MV-4-11 (cell line): ENCODE measurements around the gene POFUT1.
A peak's percentile ranks its signal among the peaks of the same experiment; 100 is the strongest.

Source experiments
- DNase-seq: peaks from one replicate; lab custom pipeline; 2025; lab: John Stamatoyannopoulos, UW

POFUT1 gene

GRCh38 chr20:32206760-32207625 lies 687 bp upstream of the POFUT1 start:
- DNase-seq, result no peak

DNA sequence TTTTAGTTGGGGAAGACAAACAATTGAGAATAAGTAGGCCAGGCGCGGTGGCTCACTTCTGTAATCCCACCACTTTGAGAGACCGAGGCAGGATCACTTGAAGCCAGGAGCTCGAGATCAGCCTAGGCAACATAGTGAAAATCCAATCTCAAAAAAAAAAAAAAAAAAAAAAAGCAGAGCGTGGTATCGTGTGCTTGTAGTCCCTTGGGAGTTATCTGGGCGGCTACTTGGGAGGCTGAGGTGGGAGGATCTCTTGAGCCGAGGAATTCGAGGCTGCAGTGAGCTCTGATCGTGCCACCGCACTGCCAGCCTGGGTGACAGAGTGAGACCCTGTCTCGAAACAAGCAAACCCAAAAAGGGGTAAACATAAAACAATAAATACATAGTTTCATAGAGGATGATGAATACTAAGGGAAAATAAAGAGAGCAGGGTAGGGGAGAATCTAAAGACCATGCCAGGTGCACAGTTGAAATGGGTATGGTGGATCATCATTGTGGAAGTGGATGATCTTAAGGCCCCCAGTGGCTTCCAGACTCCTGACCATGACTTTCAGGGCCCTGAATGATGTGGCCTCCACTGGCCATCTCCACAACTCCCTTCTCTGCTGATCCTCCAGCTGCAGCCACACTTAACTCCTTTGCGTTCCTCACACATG lies 947 bp downstream of the POFUT1 start:
- DNase-seq, result no peak

DNA sequence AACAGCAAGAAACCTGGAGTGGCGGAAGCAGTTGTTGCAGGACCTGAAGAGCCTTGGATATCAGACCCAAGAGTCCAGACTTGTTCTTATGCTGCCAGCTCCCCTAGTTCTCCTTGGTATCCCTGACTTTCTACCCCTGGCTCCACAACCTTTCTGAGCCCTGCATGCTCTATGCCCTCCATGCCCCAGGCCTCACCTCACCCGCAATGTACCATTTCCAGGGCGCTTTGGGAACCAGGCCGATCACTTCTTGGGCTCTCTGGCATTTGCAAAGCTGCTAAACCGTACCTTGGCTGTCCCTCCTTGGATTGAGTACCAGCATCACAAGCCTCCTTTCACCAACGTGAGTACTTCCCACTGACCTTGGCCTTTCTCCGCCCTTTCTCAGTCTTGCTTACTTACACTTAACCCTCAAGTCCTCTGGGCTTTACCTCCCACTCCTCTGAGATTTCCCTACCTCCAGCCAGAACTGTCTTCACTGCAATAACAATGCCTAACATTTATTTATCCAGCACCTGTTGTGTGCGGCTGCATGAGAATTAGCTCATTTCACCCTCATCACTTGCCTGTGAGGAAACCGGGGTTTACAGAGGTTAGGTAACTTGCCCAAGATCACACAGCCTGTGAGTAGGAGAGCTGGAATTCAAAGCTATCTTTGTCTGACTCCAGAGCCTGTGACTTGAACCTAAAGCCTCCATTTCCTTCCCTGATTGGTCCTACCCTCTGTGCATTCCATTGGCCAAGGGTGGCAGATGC lies 2.3 kb downstream of the POFUT1 start:
- DNase-seq, result no peak

DNA sequence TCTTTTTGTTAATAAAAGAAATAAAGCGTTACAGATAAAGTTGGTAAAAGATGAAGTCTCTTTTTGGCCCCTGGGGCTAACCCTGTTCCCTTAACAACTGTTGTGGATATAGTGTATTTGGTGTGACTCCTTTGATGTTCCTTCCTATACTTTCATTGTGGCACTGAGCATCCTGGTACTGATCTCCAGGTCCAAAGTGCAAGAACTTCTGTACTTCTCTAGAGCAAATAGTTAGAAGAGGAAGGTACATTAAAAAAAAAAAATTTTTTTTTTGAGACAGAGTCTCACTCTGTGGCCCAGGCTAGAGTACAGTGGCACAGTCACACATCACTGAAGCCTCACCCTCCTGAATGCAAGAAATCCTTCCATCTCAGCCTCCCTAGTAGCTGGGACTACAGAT lies 6.2 kb downstream of the POFUT1 start:
- no peak for DNase-seq

DNA sequence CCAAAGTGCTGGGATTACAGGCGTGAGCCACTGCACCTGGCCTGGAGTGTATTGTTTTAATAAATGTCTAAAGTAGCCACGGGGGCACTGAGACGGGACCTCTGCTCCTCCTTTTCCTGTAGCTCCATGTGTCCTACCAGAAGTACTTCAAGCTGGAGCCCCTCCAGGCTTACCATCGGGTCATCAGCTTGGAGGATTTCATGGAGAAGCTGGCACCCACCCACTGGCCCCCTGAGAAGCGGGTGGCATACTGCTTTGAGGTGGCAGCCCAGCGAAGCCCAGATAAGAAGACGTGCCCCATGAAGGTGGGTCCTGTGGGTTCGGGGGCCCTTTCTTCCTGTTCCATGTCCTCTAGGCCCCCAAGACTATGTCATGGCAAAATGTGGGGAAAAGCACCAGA lies 7.5 kb downstream of the POFUT1 start:
- DNase-seq, result no peak

DNA sequence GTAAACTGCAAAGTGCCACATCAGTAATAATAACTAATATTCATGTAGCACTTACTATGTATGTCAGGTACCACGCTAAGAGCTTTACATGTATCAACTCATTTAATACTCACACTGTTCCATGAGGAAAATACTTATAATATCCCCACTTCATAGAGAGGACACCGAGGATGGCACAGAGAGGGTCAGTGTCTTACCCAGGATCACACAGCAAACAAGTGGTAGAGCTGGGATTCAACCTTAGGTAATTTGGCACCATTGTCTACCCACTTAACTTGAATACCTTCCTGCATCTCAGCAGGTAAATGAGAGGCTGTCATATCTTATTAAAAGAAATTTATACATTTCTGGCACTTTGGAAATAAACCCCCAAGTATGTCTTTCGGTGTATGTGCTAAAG lies 8.0 kb downstream of the POFUT1 start:
- DNase-seq, result no peak

- DNase-seq, result no peak
Measured at GRCh38 chr20:32216179-32217142, 8.8 kb downstream of the POFUT1 start.

DNA sequence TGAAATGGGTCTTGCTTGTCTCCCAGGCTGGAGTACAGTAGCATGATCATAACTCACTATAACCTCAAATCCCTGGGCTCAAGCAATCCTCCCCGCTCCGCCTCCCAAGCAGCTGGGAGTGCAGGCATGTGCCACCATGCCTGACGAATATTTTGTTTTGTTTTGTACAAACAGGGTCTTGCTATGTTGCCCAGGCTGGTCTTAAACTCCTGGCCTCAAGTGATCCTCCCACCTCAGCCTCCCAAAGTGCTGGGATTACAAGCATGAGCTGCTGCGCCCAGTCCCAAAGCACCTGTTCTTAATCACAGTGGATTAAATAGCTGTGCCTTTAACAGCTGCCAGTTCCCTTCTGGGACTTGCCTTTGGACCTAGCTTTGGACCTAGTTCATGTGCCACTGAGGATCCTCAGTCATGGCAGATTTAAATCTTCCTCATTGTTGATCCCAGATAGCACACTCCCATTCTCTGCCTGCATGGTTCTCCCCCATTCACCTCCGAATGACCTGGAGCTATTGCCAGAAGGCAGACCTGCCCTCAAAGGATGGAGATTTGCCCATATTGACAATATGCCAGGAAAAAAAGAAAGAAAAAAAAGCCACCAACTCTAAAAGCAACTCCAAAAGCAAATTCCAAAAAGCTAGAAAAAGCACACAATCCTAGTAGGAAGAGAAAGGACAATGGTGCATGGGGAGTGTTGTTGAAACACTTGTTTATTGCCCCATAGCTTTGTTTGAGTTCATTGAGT lies 10.6 kb downstream of the POFUT1 start:
- DNase-seq, result no peak

DNA sequence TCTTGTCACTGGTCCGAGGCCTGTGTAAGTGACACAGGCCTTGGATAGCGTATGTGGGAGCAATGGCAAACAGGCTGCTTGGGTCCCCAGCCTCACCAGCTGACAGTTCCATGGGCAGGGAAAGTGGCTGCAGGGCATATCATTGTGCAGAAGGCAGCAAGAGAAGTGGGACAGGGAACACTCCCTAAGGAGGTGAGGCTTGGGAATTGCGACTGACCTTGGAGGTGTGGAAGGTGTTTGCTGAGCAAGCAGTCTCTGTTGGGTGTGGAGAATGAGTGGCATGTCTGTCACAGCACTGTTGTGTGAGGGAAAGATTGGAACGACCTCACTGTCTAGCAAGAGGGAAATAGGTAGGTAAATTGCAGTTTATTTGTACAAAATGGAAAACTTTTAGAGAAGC lies 16.8 kb downstream of the POFUT1 start:
- DNase-seq, result no peak

DNA sequence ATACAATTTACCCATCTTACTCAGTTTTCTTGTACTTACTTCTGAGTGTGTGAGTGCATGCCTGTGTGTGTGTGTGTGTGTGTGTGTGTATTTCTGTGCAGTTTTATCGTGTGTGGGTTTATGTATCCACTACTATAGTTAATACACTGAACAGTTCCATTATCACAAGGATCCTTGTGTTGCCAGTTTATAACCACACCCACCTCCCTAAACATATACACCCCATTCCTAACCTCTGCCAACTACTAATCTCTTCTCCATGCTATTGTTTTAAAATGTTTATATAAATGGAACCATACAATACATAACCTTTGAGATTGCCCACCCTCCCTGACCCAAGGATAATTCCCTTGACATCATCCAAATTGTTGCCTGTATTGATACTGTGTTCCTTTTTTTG lies 18.7 kb downstream of the POFUT1 start:
- no peak for DNase-seq

- DNase-seq, result no peak
Measured at GRCh38 chr20:32227306-32227705, 19.6 kb downstream of the POFUT1 start.

DNA sequence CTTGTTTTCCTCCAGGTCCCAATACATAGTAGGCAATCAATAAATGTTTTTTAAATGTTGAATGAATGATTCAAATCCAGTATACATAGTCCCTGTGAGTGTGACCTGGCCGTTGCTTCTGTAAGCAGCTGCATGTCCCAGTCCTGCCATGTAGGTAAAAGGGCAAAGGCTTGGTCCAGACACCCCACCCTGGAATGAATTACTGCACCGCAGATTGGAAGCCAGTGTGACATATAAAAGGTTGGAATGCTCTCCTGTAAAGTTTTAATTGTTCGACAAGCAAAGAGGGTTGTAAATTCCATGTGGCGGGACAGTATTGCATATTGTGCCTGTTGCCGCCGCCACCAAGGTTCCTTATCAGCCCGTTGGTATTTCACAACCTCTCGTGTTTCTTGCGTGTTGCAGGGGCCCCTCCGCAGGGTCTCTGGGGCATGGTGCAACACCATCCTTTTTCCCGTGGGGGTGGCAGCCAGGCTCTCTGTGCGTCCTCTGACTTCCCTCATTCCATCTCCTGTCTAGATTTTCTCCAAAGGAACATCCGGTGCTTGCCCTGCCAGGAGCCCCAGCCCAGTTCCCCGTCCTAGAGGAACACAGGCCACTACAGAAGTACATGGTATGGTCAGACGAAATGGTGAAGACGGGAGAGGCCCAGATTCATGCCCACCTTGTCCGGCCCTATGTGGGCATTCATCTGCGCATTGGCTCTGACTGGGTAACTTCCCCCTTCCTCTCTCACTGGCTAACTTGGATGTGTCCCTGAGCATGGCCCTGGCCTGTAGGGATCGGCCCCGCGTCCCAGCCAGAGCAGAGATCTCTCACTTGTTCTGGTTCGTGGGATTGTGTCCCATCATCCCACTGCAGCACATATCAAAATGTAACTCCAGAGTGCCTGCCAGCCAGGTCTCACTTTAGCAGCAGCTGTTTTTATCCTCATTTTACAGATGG lies 20.3 kb downstream of the POFUT1 start:
- peak; percentile 94 for DNase-seq

GRCh38 chr20:32229251-32229747 lies 21.6 kb downstream of the POFUT1 start:
- DNase-seq, result no peak

GRCh38 chr20:32230707-32231106 lies 23.0 kb downstream of the POFUT1 start:
- DNase-seq, result no peak

DNA sequence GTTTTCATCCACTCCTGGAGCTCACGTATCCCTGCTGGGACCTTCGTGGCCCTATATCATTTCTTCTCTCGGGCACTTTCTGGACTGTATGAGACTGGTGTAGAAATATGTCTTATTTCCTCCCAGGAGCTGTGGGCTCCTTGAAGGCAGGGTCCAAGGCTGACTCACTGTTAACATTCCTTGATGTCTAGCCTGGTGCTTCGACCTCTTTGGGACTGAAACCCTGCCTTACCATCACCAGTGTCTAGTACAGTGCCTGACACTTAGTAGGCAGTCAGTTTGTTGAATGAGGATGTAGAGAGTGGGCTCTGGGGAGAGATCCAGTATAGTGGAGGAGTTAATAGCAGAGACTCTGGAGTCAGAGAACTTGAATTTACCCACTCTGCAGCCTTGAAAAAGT lies 23.6 kb downstream of the POFUT1 start:
- no peak for DNase-seq

GRCh38 chr20:32231847-32232246 lies 24.2 kb downstream of the POFUT1 start:
- DNase-seq, result no peak

- no peak for DNase-seq
Measured at GRCh38 chr20:32232326-32232886, 24.7 kb downstream of the POFUT1 start.

GRCh38 chr20:32233286-32233685 lies 25.6 kb downstream of the POFUT1 start:
- DNase-seq, result no peak

DNA sequence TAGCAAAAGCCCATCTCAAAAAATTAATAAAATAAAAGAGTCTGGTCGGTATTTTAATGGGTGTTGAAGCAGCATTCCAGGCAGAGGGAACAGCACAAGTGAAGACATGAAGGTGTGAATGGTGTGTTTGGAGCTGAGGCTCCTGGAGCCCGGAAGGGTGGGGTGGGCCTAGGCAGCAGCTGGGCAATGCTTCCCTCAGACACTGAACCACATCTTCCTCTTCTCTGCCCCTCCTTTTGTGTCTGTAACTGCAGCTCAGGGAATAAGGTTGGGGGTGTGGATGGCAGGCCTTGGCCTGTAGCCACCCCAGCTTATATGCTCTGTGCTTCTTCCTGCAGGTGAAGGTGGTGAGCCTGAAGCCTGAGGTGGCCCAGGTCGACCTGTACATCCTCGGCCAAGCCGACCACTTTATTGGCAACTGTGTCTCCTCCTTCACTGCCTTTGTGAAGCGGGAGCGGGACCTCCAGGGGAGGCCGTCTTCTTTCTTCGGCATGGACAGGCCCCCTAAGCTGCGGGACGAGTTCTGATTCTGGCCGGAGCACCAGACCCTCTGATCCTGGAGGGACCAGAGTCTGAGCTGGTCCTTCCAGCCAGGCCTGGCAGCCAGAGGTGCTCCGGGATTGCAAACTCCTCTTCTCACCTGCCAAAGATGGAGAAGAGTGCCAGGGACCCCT lies 26.6 kb downstream of the POFUT1 start:
- DNase-seq, result peak; percentile 41
